COLO668 (cell line): ENCODE data around the gene ATP6V0D1.
A peak's percentile ranks its signal among the peaks of the same experiment; 100 is the strongest.
"Not testable (repeated sequence)": the region's sequence is repeated elsewhere in the genome, so short reads cannot be mapped to it uniquely, and the experiment has no call there.

Experiments used
- DNase-seq: peaks from one replicate; lab custom pipeline; 2025; ENCODE audit not compliant: unreplicated experiment; lab: John Stamatoyannopoulos, UW

Gene ATP6V0D1

DNA sequence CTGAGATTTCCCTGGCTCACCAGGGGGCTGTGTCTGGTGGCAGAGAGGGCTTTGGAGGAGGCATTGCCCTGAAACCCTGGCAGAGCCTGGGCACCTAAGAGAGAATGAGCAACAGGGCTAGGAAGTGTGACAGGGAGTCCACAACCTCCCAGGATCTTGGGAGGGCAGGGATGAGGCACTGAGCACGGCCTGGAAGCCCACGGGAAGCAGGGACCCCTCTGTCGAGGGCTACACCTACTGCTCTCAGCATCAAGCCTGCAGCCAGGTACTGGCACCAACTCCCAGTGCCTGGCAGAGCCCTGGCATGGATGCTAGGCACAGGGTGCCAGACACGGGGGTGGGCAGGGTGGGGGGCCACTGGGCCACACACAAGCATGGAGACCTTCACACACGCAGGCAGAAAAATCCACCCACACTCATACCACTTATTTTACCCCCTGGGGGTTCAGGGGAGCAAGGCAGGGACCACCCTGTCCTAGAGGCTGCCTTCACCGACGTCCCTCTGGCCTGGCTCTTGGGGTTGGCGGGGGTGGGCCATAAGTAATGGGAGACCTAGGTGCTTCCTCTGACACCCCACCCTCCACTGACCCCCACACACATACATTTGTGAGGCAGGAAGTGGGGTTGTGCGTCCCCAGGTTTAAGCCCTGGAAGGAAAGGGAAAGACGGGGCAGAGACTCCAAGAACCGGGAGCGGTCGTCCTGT lies 51.0 kb downstream of the ATP6V0D1 start:
- no peak for DNase-seq

DNA sequence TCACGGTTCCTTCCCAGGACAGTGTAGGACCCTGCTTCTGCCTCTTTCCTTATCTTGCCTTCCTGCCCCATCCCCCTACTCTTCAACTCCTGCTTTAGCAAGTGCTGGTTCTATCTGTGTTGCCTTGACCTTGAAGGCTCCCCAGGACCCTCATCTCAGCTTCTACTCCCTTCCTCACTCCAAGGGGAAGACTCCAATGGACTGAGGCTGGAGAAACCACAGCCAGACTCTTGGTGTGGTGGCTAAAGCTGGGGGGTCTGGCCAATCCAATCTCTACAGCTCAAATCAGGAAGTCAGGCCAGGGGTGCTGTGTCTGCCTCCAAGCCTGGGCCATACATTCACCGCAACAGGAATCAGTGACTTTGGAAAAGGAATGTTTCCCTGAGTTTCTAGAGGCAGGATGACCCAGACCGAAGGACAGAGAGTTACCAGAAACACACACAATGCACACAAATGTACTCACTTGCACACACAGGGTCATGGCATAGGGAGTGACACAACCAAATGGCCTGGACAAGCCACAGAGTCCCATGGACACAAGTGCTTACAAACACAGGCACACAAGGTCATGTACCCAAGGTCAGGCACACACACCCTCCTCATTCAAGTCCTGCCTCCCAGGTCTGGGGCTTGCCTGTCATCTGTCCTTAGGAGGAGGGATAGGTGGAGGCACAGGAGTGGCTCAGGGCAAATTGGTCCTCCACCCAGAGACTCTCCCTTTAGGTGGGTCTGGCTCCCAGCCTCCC lies 51.7 kb downstream of the ATP6V0D1 start:
- no peak for DNase-seq

DNA sequence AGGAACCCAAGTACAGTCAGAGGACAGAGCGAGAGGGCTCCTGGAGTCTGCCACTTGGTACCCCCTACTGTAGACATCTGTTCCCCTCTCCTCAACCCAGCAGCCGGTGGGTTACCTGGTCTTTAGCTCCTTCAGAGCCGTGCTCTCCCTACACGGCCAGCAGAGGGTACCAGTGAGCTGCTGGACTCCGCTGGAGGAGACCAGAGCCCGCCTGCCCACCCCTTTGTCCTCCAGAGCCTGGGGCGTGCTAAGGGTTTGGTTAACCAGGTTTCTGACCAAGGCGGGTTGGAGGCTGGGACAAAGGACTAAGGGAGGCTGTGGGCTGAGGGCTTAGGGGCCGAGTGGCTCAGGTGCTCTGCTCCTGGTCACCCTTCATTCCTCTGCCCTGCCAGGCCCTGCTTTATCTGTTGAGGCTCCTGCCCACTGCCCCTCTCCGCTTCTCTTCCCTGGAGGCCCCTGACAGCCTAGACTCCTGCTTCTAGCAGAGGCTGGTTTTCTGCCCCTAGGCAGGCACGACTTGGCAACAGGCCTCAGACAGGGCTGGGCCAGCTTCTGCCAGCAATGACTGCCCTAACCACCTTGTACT lies 52.7 kb downstream of the ATP6V0D1 start:
- DNase-seq: peak; percentile 80

DNA sequence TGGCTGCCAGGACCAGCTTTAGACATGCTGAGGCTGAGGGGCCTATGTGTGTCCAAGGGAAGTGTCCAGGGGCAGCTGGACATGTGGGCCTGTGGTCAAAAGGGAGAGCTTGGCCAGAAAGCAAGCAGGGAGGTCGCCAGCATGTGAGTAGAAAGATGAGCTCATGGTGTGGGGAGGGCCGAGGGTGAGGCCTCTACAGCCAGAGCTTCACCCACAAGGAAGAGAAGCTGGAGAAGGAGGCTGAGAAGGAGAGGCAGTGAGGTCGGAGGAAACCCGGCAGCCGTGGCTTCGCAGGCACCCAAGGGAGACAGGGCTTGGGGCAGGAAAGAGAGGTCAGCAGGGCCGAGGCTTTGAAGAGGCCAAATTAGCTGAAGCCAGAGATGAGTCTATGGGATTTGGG lies 54.0 kb downstream of the ATP6V0D1 start:
- DNase-seq: no peak

DNA sequence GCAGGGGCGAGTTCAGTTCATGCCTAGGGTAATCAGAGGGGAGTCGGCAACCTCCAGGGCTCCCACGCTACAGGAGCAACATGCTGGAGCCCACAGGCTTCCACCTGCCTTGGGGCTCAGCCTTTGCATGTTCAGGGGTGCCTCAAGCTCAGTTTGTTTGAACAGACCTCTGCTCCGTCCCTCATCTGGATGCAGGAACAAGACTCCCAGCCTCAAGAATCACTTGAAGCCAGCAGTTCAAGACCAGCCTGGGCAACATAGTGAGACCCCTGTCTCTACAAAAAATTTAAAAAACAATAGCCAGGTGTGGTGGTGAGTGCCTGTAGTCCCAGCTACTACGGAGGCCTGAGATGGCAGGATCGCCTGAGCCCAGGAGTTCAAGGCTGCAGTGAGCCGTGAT lies 54.9 kb downstream of the ATP6V0D1 start:
- no peak for DNase-seq

DNA sequence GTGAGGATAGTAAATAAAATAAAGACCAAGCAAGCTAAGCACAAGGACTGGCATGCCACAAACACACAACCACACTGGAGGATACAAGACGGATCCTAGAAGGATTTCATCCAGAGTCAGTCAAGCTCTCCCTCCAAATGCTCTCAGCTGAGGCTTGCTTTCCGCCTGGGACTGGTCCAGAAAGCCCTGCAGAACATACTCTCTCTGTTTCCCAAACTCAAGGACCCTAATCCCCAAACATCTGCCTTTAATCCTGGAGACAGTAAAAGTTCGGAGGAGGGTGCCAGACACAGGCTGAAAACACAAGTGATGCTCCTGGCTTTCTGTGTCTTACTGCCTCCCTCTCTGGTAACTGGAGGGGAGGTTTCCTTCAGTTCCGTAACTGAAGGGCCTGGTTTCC lies 55.4 kb downstream of the ATP6V0D1 start:
- no peak for DNase-seq

DNA sequence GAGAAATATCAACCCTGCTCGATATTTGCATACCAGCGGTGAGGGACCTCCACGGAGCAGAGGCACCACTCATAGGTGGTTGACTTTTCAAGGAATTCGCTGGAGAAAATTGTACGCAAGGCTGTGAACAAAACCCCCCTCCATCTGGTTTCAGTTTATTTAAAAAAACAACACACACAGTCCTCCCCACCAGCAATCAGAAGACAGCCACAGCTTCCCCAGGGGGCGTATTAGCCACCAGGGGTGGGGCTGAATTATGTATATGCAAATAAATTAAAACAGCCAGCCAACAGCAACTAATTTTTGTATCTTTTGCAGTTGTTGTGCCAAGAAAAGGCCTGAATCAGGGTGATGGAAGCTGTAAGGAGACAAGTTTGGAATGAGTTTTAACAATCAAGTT lies 55.9 kb downstream of the ATP6V0D1 start:
- DNase-seq: no peak

DNA sequence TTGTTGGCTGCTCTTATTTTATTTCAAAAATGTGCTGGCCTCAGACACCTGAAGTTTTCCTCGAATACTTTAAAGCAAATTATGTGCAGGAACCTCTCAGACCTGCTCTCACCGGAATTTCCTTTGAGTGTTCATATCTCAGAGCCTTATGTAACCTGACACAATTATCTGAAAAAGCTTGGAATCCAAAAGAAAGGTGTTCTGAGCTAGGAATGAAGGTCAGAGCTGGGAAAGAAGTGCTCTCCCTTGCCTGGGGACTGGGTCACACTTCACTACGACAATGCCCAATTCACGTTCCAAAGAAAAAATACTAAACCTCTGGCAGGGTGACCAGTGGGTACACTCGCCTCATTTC lies 56.7 kb downstream of the ATP6V0D1 start:
- DNase-seq: no peak

DNA sequence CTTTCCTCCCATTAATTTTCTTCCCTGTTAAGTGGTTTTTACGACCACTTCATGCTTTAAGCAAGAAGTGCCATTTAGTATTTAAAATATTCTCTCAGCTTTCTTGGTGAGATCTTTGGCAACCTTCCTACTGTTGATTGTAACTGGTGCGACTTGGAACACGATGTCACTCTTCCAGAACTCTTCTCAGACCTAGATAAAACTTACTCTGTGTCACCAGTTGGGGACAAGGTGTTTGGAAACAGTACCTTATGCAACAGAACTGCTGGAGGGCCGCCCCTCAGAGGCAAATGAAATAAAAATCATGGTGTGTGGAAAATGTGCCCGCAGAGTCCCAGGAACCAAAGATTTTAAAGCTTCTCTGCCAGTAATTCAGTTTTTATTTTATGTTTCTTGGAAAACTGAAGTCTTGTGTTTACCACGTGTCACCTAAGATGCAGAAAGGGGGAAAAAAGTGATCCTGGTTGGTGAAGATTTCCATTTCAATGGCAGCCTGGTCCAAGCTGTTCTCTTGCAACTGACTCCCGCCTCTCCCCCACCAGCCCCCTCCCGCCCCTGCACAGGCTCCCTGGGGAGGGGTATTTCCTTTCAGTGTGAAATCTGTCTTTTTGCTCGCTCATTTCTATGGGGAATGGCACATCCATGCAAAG lies 57.2 kb downstream of the ATP6V0D1 start:
- DNase-seq: no peak

DNA sequence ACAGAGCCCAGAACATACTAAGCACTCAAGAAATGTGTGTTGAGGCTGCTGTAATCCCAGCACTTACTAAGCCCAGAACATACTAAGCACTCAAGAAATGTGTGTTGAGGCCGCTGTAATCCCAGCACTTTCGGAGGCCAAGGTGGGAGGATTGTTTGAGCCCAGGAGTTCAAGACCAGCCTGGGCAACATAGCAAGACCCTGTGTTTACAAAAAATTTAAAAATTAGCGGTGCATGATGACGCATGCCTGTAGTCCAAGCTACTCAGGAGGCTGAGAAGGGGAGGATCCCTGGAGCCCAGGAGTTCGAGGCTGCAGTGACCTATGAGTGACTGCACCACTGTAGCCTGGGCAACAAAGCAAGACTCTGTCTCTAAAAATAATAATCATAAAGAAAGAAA lies 57.9 kb downstream of the ATP6V0D1 start:
- DNase-seq: no peak

DNA sequence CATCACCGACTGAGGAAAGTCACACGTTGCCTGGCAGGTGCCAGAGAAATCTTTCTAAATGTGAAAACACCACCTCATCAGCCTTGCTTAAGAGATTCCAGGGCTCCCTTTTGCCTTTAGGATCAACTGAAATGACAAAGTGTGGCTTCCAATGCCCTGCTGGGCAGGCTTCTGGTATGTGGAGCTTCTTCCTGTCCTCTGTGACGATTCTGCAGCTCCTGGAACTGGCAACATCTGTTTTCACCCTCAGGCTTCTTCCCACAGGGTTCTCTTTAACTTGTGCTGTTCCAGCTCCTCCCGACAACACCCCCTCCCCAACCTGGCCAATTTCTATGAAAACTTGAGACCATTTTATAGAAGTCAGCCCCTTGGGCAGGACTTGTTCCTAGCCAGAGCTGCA lies 59.9 kb downstream of the ATP6V0D1 start:
- no peak for DNase-seq

DNA sequence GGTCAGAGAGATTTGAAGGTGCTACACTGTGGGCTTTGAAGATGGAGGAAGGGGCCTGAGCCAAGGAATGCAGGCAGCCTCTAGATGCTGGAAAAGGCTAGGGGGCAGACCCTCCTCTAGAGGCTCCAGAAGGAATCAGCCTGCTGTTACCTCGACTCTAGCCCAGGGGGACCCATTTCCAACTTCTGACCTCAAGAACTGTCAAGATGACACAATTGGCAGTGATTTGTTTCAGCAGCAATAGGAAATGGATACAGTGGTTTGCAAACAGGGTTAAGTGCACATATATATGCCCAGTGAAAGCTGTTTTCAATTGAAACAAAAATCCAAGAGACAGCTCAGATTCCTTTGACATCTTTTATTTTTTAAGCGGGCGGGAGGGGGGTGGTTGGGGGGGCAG lies 61.0 kb downstream of the ATP6V0D1 start:
- no peak for DNase-seq

DNA sequence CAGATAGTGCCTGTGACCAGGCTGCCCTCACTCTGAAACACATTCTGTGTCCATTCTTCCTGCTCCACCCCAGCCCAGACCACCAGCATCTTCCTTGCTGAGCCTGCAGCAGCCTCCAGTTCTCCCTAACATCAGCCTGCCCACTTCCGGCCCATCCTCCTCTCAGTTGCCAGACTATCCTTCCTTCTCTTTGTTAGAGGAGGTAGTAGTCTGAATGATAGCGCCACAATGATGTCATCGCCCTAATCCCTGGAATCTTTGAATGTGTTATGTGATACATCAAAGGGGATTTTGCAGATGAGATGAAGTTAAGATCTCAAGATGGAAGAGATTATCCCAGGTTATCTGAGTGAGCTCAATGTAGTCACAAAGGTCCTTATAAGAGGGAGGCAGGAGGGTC lies 61.5 kb downstream of the ATP6V0D1 start:
- no peak for DNase-seq

DNA sequence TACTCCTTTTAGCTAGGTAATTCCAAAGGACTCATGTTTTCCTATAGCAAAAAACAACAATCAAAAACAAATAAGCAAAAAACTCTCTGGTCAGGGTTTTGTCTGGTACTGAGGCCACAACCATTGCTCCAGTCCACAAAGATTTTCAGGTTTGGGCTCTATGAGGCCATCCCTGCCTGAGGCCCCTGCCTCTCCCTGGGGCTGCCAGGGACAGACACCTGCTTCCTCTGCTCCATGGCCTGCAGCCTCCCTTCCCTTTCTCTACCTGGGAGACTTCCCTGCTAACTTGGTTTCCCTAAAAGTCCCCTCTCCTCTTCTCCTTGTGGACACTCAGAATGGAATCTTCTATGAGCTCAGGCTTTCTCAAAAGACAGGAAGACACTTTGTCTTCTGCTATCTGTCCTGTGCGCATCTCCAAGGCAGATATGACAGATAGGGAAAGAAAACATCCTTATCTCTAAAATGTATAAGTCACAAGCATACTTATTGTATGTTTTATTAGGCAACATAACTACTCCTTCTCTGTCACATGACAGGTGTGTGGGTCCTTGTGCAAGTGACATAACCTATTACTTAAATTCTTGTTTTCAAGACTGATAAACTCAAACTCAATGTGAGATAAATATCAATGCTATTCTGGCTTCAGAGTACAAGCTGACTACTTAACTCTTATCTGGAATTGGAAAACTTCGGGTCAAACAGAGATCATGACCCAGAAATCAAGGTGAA lies 63.5 kb downstream of the ATP6V0D1 start:
- no peak for DNase-seq

DNA sequence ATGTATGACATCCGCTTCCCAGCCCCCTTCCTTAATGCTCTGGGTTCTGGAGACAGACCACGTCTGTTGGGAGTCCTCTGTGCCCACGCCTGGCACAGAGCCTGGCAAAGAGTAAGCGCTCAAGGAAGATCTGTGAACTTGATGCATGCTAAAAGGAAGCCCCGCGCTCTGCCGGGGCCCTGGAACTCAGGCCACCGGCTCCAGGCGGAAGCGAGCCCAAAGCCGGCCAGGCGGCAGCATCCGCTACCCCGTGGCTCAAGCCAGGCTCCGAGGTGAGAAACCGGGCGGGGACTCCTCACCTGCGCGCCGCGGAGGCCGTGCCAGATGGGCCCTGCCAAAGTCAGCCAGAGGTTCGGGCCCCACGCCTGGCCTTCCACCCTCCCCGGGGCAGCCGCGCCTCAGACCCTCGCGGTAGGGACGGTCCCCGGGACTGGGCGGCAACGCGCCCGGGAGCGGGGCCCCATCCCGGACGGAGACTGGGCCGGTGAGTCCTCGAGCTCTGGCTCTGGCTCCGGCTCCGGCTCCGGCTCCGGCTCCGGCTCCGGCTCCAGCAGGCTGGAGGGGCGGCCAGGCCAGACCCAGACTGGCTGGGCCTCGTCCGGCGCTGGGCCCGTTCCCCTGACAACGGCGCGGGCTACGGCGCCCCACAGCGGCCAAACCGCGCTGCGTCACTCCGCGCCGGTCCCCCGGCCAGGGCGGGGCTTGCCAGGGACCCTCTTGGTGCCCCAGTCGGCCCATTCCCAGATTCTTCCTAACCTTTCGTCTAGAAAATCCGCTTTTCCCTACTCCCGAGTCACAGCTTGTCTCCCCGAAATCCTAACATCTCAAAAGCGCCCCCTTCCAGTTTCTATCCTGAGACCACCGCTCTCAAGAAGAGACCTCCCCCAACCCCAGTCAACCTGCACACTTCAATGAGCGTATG lies 64.8 kb downstream of the ATP6V0D1 start, which contains the start of gene ZDHHC1:
ZDHHC1 (minus strand) TSS at position 606 of the 922 bp plus-strand sequence. CDS start 8,702 bp downstream, outside the sequence.
- peak; percentile 63 for DNase-seq

DNA sequence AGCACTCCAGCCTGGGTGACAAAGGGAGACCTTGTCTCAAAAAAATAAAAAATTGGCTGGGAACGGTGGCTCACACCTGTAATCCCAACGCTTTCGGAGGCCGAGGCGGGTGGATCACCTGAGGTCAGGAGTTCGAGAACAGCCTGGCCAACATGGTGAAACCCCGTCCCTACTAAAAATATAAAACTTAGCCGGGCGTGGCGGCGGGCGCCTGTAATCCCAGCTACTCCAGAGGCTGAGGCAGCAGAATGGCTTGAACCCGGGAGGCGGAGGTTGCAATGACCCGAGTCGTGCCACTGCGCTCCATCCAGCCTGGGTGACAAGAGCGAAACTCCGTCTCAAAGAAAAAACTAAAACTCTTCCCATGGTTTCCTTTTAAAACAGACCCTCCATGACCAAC lies 65.5 kb downstream of the ATP6V0D1 start:
- DNase-seq: not testable (repeated sequence)

DNA sequence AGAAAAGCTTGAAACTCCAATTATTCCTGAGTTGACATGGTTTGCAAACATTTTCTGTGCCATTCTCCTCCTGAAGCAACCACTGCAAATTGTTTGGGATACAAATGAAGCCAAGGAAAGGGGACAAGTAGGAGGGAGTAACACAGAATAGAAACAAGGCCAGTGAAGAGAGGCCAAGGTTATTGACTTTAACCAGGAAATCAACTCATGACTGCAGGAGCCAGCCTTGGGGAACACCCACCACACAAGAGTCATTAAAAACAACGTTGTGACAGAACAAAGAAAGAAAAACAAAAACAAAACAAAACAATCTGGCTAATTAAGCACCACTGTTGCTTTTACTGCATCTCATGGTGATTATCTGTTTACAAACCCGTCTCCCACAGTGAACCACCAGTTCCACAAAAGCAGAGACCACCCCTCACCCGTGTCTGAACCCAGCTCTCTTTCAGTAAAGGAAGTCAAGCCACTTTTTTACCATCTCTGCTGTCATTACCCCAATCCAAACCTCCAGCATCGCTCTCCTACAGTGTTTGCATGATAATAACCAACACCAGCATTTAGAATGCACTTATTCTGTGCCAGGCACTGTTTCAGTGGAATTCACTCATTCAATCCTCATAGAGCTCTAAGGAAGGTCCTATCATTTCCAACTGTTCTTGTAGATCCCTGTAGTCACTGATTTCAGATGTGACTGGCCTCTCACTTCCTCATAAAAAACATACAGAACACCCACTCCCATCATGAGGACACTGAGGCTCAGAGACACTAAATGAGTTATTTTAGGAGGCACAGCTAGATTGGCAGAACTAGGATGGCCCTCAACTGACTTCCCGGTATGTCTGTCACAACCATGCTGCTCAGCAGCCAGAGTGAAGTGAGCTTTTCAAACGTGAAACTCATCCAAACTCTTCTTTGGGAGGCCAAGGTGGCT lies 66.7 kb downstream of the ATP6V0D1 start:
- DNase-seq: no peak

DNA sequence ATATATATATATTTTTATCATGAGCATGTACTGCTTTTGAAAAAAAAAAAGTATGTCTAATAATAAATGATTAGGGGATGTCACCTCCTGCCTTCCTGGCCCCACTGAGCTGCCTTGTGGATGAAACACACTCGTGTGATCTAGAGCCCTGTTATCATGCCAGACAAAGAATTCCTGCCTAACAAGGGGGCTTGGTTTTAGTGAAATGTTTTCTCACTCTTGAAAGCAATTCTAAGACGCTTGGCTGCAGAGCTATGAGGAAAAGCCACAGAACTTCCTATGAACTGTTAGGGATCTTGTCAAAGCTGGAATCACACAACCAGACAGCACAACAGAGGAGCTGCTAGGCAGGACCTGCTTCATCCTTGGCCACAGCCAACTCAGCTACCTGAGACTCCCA lies 68.7 kb downstream of the ATP6V0D1 start:
- no peak for DNase-seq

DNA sequence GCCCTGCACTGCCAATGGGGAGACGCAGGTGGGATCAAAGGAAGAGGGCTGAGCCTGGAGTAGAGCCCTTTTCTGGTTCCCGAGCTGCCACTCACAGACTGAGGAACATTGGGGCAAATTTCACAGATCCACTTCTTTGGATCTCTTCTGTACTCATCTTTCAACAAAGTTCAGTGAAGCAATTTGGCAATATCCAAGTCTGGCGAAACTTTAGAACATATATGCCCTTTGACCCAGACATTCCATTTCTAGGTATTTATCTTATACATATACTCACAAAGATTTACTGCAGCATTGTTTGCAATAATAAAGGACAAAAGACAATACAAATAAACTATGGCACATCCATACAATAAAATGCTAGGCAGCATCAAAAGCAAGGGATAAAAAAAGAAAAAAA lies 69.6 kb downstream of the ATP6V0D1 start:
- DNase-seq: no peak
